Fibroblast of mammary gland (primary cell): ENCODE results near the gene FGF14.

Experiments
- DNase-seq: peaks from one replicate; pipeline ENCODE4 v3.0.0-alpha.2; 2010; ENCODE audit warnings: low read depth
- H3K4me3 ChIP-seq: 2 replicates; pipeline ENCODE4 v1.5.1; 2011; ENCODE audit warnings: low read depth, mild to moderate bottlenecking, low read length, moderate library complexity; ENCODE audit not compliant: control insufficient read depth
- CTCF ChIP-seq: conservative IDR thresholded peaks from 2 replicates; pipeline ENCODE4 v1.5.1; 2011; ENCODE audit warnings: low read depth, low read length, inconsistent platforms; ENCODE audit not compliant: control insufficient read depth, insufficient read depth

Gene FGF14

GRCh38 chr13:102236830-102237229 lies 165.0 kb downstream of the FGF14 start:
- DNase-seq: no peak
- no peak for TF ChIP-seq CTCF
- no peak overlapping the region for H3K4me3 ChIP-seq

- H3K4me3 ChIP-seq: no peak overlapping the region
- DNase-seq: no peak
- no peak for TF ChIP-seq CTCF
Measured at GRCh38 chr13:102236341-102236740, 165.5 kb downstream of the FGF14 start.

GRCh38 chr13:102235689-102236088 lies 166.2 kb downstream of the FGF14 start:
- TF ChIP-seq CTCF: no peak
- H3K4me3 ChIP-seq: no peak overlapping the region
- no peak for DNase-seq

- TF ChIP-seq CTCF: no peak
Measured at GRCh38 chr13:102234618-102235017, 167.2 kb downstream of the FGF14 start.

GRCh38 chr13:102233566-102234208 lies 168.2 kb downstream of the FGF14 start:
- H3K4me3 ChIP-seq: no peak overlapping the region
- peak; percentile 16 for DNase-seq
- TF ChIP-seq CTCF: no peak

More at GRCh38 chr13:102234618-102235017, 167.2 kb downstream of the FGF14 start:
- peak; percentile 24 for DNase-seq
- H3K4me3 ChIP-seq: no peak overlapping the region

GRCh38 chr13:102231479-102231878 lies 170.4 kb downstream of the FGF14 start:
- no peak for DNase-seq
- H3K4me3 ChIP-seq: no peak overlapping the region
- no peak for TF ChIP-seq CTCF

GRCh38 chr13:102227741-102228140 lies 174.1 kb downstream of the FGF14 start:
- no peak for TF ChIP-seq CTCF
- H3K4me3 ChIP-seq: no peak overlapping the region
- DNase-seq: no peak
